HUES6 (cell line): ENCODE data around the gene TNS1.

ENCODE experiments used
- H3K27ac ChIP-seq: 2 replicates; pipeline ENCODE4 v1.7.0; 2013; ENCODE audit warnings: low read depth, mild to moderate bottlenecking, low read length, inconsistent platforms
- H3K27me3 ChIP-seq: 2 replicates; pipeline ENCODE4 v1.6.1; 2013; ENCODE audit warnings: low read length; ENCODE audit not compliant: control insufficient read depth, insufficient read depth
- H3K36me3 ChIP-seq: 2 replicates; pipeline ENCODE4 v1.6.1; 2013; ENCODE audit warnings: low read length; ENCODE audit not compliant: control insufficient read depth, insufficient read depth
- H3K4me1 ChIP-seq: 2 replicates; pipeline ENCODE4 v1.6.1; 2013; ENCODE audit warnings: low read length; ENCODE audit not compliant: control insufficient read depth, insufficient read depth
- H3K4me3 ChIP-seq: 2 replicates; pipeline ENCODE4 v1.5.1; 2013; ENCODE audit warnings: low read depth, low read length
- H3K9ac ChIP-seq: one replicate; pipeline ENCODE4 v1.6.1; 2013; ENCODE audit warnings: mild to moderate bottlenecking, low read length
- H3K9me3 ChIP-seq: 2 replicates; pipeline ENCODE4 v1.6.1; 2013; ENCODE audit warnings: low read depth, low read length; ENCODE audit not compliant: control insufficient read depth, insufficient read depth

TNS1 gene

GRCh38 chr2:218012284-218012683 is 9.5 kb upstream of the TNS1 start:
- Histone ChIP-seq H3K27ac (no peak overlapping the region), H3K9me3 (no peaks in the 10 kb centered on the region), H3K36me3 (no peaks in the 10 kb centered on the region), H3K27me3 (peaks cover 51% of the 10 kb centered on the region), H3K4me1 (peaks cover 45% of the 10 kb centered on the region), H3K9ac (no peak overlapping the region), H3K4me3 (no peak overlapping the region)

DNA sequence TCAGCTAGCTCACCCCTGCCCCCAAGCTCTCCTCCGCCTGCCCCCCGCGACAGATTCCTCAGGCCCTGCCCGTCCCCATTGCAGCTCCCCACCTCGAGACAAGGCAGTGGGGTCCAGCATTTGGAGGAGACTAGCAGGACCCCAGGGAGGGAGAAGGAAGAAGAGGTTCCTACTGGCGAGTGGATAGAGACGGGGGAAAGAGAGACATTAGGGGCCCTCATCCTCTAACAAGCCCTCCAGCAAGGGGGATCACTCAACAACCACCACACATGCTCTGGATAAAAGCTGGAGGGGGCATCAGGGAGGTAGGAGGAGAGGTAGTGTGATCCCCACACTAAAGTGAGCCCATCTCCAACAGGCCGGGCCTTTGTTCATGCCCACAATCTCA is 8.9 kb upstream of the TNS1 start:
- Histone ChIP-seq H3K27ac (no peak overlapping the region), H3K9ac (no peak overlapping the region), H3K4me1 (peaks cover 49% of the 10 kb centered on the region), H3K27me3 (peaks cover 51% of the 10 kb centered on the region), H3K9me3 (no peaks in the 10 kb centered on the region), H3K4me3 (no peak overlapping the region), H3K36me3 (no peaks in the 10 kb centered on the region)

- Histone ChIP-seq H3K27me3 (peaks cover 51% of the 10 kb centered on the region), H3K4me3 (peak overlapping the region; percentile 79), H3K9me3 (no peaks in the 10 kb centered on the region), H3K4me1 (peaks cover 45% of the 10 kb centered on the region), H3K36me3 (no peaks in the 10 kb centered on the region), H3K27ac (no peak overlapping the region), H3K9ac (peak overlapping the region; percentile 3)
Measured at GRCh38 chr2:218010984-218011652, 8.3 kb upstream of the TNS1 start.

DNA sequence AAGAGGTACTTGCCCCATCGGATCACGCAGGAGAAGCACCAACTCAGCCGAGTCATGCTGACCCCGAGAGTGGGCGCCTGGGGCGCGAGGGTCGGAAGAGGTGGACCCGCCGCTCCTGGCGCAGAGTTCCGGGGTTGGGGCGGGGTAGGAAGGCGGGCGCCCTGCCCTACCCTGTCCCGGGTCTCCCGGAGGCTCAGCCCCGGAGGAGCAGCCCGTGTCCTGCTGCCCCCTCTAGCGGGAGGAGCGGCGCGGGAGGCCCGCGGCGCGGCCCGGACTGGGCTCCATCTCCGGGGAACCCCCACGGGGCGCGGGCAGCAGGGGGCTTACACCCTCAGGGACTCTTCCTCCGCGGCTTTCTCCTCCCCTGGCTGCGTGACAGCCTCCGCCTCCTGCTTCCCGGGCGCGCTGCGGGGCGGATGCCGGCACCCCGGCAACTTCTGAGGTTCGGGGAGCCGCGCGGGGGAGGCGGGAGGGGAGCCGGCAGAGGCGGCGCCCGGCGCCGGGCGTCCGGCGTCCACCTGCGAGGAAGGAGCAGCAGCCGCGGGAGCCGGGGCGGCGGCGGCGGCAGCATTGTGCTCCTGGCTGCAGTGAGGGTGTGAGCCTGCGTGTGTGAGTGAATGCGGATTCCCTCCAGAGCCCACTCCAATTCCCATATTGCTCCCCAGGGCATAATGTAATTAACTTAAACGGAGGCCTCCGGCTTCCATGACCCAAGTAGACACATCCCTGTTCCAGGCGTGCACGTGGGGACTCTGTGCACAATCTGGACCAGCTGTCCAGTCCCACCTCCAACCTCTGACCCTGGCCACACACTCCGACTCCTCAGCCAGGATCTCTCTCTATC is 7.6 kb upstream of the TNS1 start:
- Histone ChIP-seq H3K27me3 (peaks cover 51% of the 10 kb centered on the region), H3K4me1 (peaks cover 41% of the 10 kb centered on the region), H3K9ac (peak overlapping the region; percentile 22), H3K36me3 (no peaks in the 10 kb centered on the region), H3K27ac (no peak overlapping the region), H3K4me3 (peak overlapping the region; percentile 79), H3K9me3 (no peaks in the 10 kb centered on the region)

DNA sequence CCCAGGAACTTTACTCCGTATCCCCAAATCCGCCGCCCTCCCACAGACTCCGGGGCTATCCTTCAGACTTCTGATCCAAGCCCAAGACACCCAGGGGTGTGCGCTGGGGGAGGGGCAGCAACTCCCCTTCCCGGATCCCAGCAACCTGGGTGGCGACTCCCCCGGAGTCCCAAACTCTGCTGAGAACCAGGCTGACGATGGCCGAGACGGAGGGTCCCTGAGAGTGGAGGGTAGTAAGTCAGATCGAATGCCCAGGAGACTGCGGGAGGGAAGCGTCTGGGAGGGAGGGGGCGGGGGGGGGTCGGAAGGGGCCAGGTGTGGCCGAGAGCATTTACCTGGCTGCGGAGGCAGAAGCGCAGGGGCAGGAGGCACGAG is 7.0 kb upstream of the TNS1 start:
- Histone ChIP-seq H3K9me3 (no peaks in the 10 kb centered on the region), H3K4me3 (peak overlapping the region; percentile 79), H3K9ac (peak overlapping the region; percentile 22), H3K27ac (no peak overlapping the region), H3K27me3 (peaks cover 51% of the 10 kb centered on the region), H3K36me3 (no peaks in the 10 kb centered on the region), H3K4me1 (peaks cover 35% of the 10 kb centered on the region)

DNA sequence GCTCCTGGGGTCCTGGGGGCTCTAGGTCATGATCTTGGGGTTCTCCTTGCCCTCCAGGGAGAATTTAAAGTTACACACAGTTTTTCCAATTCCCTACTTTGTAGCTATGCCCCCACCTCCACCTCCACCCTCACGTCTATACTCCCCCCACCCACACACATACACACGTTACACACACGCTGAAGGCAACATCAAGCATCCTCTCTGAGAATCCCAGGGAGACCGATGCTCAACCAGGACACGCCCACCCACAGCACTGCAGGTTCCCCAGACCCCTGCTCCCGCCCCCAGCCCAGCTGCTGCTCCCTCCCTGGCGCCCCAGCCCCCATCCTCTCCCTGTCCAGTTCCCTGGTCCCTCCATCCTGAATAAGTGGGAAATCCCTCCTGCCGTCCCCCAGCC is 6.4 kb upstream of the TNS1 start:
- no peaks in the 10 kb centered on the region for H3K9me3 ChIP-seq
- H3K9ac ChIP-seq = no peak overlapping the region
- no peaks in the 10 kb centered on the region for H3K36me3 ChIP-seq
- H3K27me3 ChIP-seq = peaks cover 51% of the 10 kb centered on the region
- H3K4me3 ChIP-seq = peak overlapping the region; percentile 79
- H3K27ac ChIP-seq = no peak overlapping the region
- peaks cover 34% of the 10 kb centered on the region for H3K4me1 ChIP-seq

- Histone ChIP-seq H3K36me3 (no peaks in the 10 kb centered on the region), H3K27me3 (peaks cover 51% of the 10 kb centered on the region), H3K4me1 (peaks cover 40% of the 10 kb centered on the region), H3K27ac (no peak overlapping the region), H3K9ac (no peak overlapping the region), H3K4me3 (no peak overlapping the region), H3K9me3 (no peaks in the 10 kb centered on the region)
Measured at GRCh38 chr2:218008060-218009040, 5.6 kb upstream of the TNS1 start.

DNA sequence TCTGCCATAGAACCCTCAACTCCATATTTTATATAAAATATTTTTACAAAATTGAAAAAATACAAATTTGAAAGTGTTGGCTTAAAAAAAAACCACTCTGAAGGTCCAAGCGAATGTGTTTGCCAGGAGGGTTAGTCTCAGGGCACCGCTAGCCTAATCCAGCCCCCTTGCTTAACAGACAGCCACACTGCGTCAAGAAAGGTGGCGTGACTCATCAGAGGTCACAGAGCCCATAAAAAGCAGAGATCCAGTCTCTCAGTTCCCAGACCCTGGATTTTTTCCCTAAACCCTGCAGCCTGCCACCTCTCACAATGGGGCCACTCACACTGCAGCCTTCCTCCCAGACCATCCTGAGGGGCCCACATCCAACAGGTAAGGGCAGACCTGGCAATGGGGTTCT is 3.9 kb upstream of the TNS1 start:
- Histone ChIP-seq H3K9ac (no peak overlapping the region), H3K36me3 (no peaks in the 10 kb centered on the region), H3K9me3 (no peaks in the 10 kb centered on the region), H3K4me1 (peaks cover 49% of the 10 kb centered on the region), H3K27me3 (peaks cover 42% of the 10 kb centered on the region), H3K27ac (no peak overlapping the region), H3K4me3 (no peak overlapping the region)

GRCh38 chr2:218005486-218005885 is 2.7 kb upstream of the TNS1 start:
- Histone ChIP-seq H3K27me3 (peaks cover 29% of the 10 kb centered on the region), H3K4me1 (peaks cover 38% of the 10 kb centered on the region; the same call in 1 of the 2 replicates), H3K9ac (no peak overlapping the region), H3K36me3 (no peaks in the 10 kb centered on the region), H3K27ac (no peak overlapping the region), H3K4me3 (no peak overlapping the region), H3K9me3 (no peaks in the 10 kb centered on the region)

DNA sequence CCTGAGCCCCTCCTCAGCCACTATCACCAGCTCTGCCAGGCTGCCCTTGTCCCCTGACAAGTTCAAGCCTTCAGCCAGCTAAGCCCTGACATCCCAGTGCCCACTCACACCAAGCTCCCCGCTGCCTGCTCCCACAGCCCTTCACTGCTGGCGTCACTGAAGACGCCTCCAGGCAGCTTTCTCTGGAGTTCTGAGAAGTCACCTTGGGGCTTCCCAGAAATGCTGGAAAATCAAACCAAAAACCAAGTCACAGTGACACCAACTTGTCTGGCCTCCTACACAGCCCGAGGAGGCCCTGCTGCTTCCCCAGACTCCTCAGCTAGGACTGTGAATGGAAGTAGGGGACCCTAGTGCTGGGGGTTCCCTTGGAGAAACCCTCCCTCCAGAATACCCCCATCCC is 2.2 kb upstream of the TNS1 start:
- H3K27me3 ChIP-seq = peaks cover 25% of the 10 kb centered on the region
- peaks cover 38% of the 10 kb centered on the region; the same call in 1 of the 2 replicates for H3K4me1 ChIP-seq
- H3K9me3 ChIP-seq = no peaks in the 10 kb centered on the region
- H3K27ac ChIP-seq = no peak overlapping the region
- H3K9ac ChIP-seq = no peak overlapping the region
- H3K36me3 ChIP-seq = no peaks in the 10 kb centered on the region
- no peak overlapping the region for H3K4me3 ChIP-seq
